Measurements from ENCODE around the gene PREX1.

Gene PREX1

GRCh38 chr20:48642105-48642880 lies 185.5 kb downstream of the PREX1 start:
- no peak for DNase-seq (ENCODE audit: low read depth, low spot score)
- no peak overlapping the region for H3K4me3 ChIP-seq (ENCODE audit: low read length)

- no peak for DNase-seq (ENCODE audit: low read depth, low spot score)
- H3K4me3 ChIP-seq (ENCODE audit: low read length): no peak overlapping the region
Observed at GRCh38 chr20:48640871-48641270, 186.9 kb downstream of the PREX1 start.

GRCh38 chr20:48639899-48640298 lies 187.9 kb downstream of the PREX1 start:
- no peak overlapping the region for H3K4me3 ChIP-seq (ENCODE audit: low read length)
- DNase-seq (ENCODE audit: low read depth, low spot score): no peak

- no peak overlapping the region for H3K4me3 ChIP-seq (ENCODE audit: low read length)
- DNase-seq (ENCODE audit: low read depth, low spot score): no peak
Observed at GRCh38 chr20:48638546-48638945, 189.3 kb downstream of the PREX1 start.

GRCh38 chr20:48637461-48637860 lies 190.3 kb downstream of the PREX1 start:
- no peak for DNase-seq (ENCODE audit: low read depth, low spot score)
- H3K4me3 ChIP-seq (ENCODE audit: low read length): no peak overlapping the region

GRCh38 chr20:48636301-48636700 lies 191.5 kb downstream of the PREX1 start:
- H3K4me3 ChIP-seq (ENCODE audit: low read length): no peak overlapping the region
- no peak for DNase-seq (ENCODE audit: low read depth, low spot score)

- DNase-seq (ENCODE audit: low read depth, low spot score): peak; percentile 37
- no peak overlapping the region for H3K4me3 ChIP-seq (ENCODE audit: low read length)
Observed at GRCh38 chr20:48635791-48636267, 192.0 kb downstream of the PREX1 start.

- DNase-seq (ENCODE audit: low read depth, low spot score): no peak
- H3K4me3 ChIP-seq (ENCODE audit: low read length): no peak overlapping the region
Observed at GRCh38 chr20:48635361-48635760, 192.4 kb downstream of the PREX1 start.

- no peak for DNase-seq (ENCODE audit: low read depth, low spot score)
- H3K4me3 ChIP-seq (ENCODE audit: low read length): no peak overlapping the region
Observed at GRCh38 chr20:48634641-48635040, 193.2 kb downstream of the PREX1 start.

- no peak for DNase-seq (ENCODE audit: low read depth, low spot score)
- no peak overlapping the region for H3K4me3 ChIP-seq (ENCODE audit: low read length)
Observed at GRCh38 chr20:48633620-48634257, 194.1 kb downstream of the PREX1 start.

GRCh38 chr20:48632825-48633619 lies 194.8 kb downstream of the PREX1 start:
- no peak for DNase-seq (ENCODE audit: low read depth, low spot score)
- no peak overlapping the region for H3K4me3 ChIP-seq (ENCODE audit: low read length)

GRCh38 chr20:48632017-48632824 lies 195.6 kb downstream of the PREX1 start:
- DNase-seq (ENCODE audit: low read depth, low spot score): no peak
- no peak overlapping the region for H3K4me3 ChIP-seq (ENCODE audit: low read length)

- H3K4me3 ChIP-seq (ENCODE audit: low read length): no peak overlapping the region
- DNase-seq (ENCODE audit: low read depth, low spot score): no peak
Observed at GRCh38 chr20:48631114-48632016, 196.4 kb downstream of the PREX1 start.

- DNase-seq (ENCODE audit: low read depth, low spot score): no peak
- H3K4me3 ChIP-seq (ENCODE audit: low read length): no peak overlapping the region
Observed at GRCh38 chr20:48630342-48631075, 197.3 kb downstream of the PREX1 start.

- no peak for DNase-seq (ENCODE audit: low read depth, low spot score)
- H3K4me3 ChIP-seq (ENCODE audit: low read length): no peak overlapping the region
Observed at GRCh38 chr20:48629960-48630315, 197.9 kb downstream of the PREX1 start.

GRCh38 chr20:48629069-48629959 lies 198.5 kb downstream of the PREX1 start:
- DNase-seq (ENCODE audit: low read depth, low spot score): no peak
- no peak overlapping the region for H3K4me3 ChIP-seq (ENCODE audit: low read length)

GRCh38 chr20:48627737-48628128 lies 200.1 kb downstream of the PREX1 start:
- no peak for DNase-seq (ENCODE audit: low read depth, low spot score)
- H3K4me3 ChIP-seq (ENCODE audit: low read length): no peak overlapping the region
